Glutamatergic neuron (in vitro differentiated cells): ENCODE measurements around the gene ACVR2B. TPM values are rescaled to one million over a fixed set of nuclear protein-coding genes. Genes with fewer than 3 reads are reported as not detected.

Experiments used
- DNase-seq: peaks from one replicate; pipeline ENCODE4 v3.0.0; 2022
- H3K27ac Mint-ChIP-seq: one replicate; pipeline ENCODE4 v1.8.0; 2020; ENCODE audit warnings: mild to moderate bottlenecking, mixed read lengths, inconsistent platforms; ENCODE audit not compliant: unreplicated experiment
- H3K27me3 Mint-ChIP-seq: one replicate; pipeline ENCODE4 v1.8.0; 2020; ENCODE audit warnings: mild to moderate bottlenecking, moderate library complexity, mixed read lengths, inconsistent platforms; ENCODE audit not compliant: unreplicated experiment
- H3K36me3 Mint-ChIP-seq: one replicate; pipeline ENCODE4 v1.8.0; 2020; ENCODE audit warnings: mild to moderate bottlenecking, mixed read lengths, inconsistent platforms; ENCODE audit not compliant: unreplicated experiment
- H3K4me1 Mint-ChIP-seq: one replicate; pipeline ENCODE4 v1.8.0; 2020; ENCODE audit warnings: mild to moderate bottlenecking, low read depth, mixed read lengths, inconsistent platforms; ENCODE audit not compliant: unreplicated experiment
- H3K4me3 Mint-ChIP-seq: one replicate; pipeline ENCODE4 v1.8.0; 2020; ENCODE audit warnings: mild to moderate bottlenecking, mixed read lengths, inconsistent platforms; ENCODE audit not compliant: unreplicated experiment
- H3K9me3 Mint-ChIP-seq: one replicate; pipeline ENCODE4 v1.8.0; 2020; ENCODE audit warnings: mild to moderate bottlenecking, moderate library complexity, mixed read lengths, inconsistent platforms; ENCODE audit not compliant: unreplicated experiment
- CTCF ChIP-seq: fragments of 200-600 bp; sonication (generic); IDR thresholded peaks from one replicate; pipeline ENCODE4 v1.5.0; 2021; ENCODE audit not compliant: partially characterized antibody, unreplicated experiment
- total RNA-seq: library from RNA; stranded (reverse); fragmentation: NEBNext Ultra II Directional; extraction: Animal tissue kit (Norgen Biotek cat#: 25700); gene quantifications from one replicate; pipeline ENCODE4 v1.2.1, GENCODE V29; 2021; ENCODE audit not compliant: unreplicated experiment

ACVR2B gene
- total RNA-seq, 1 donor from 2014 or later: 122 TPM

- no peak for TF ChIP-seq CTCF
- H3K9me3 Mint-ChIP-seq: peaks cover 4% of the 10 kb centered on the region
- H3K36me3 Mint-ChIP-seq: peaks cover 15% of the 10 kb centered on the region
- DNase-seq: no peak
- H3K27me3 Mint-ChIP-seq: no peaks in the 10 kb centered on the region
- no peak overlapping the region for H3K27ac Mint-ChIP-seq
- H3K4me1 Mint-ChIP-seq: peaks cover 8% of the 10 kb centered on the region
- no peak overlapping the region for H3K4me3 Mint-ChIP-seq
These were observed 85.2 kb downstream of the ACVR2B start for GRCh38 chr3:38538773-38539353.

GRCh38 chr3:38541806-38542205, 88.1 kb downstream of the ACVR2B start:
- H3K36me3 Mint-ChIP-seq: no peaks in the 10 kb centered on the region
- H3K27me3 Mint-ChIP-seq: no peaks in the 10 kb centered on the region
- no peak for TF ChIP-seq CTCF
- H3K27ac Mint-ChIP-seq: no peak overlapping the region
- peaks cover 1% of the 10 kb centered on the region for H3K9me3 Mint-ChIP-seq
- DNase-seq: peak; percentile 60
- peaks cover 8% of the 10 kb centered on the region for H3K4me1 Mint-ChIP-seq
- no peak overlapping the region for H3K4me3 Mint-ChIP-seq

Other genes starting within 250 kb of the ACVR2B start
- 1.5 TPM for gene SLC22A13, start 188.1 kb upstream of the ACVR2B start, total RNA-seq
- 0.93 TPM for gene SLC22A14, start 171.6 kb upstream of the ACVR2B start, total RNA-seq
- 2.6 TPM for gene XYLB, start 107.1 kb upstream of the ACVR2B start, total RNA-seq
- gene EXOG, start 42.5 kb downstream of the ACVR2B start, total RNA-seq: 20.9 TPM
- 4.8 TPM for gene SCN5A, start 195.8 kb downstream of the ACVR2B start, total RNA-seq